ENCODE results near the gene CCNB3.
"Not testable (repeated sequence)": the region's sequence is repeated elsewhere in the genome, so short reads cannot be mapped to it uniquely, and the experiment has no call there.

Gene CCNB3, protein sequence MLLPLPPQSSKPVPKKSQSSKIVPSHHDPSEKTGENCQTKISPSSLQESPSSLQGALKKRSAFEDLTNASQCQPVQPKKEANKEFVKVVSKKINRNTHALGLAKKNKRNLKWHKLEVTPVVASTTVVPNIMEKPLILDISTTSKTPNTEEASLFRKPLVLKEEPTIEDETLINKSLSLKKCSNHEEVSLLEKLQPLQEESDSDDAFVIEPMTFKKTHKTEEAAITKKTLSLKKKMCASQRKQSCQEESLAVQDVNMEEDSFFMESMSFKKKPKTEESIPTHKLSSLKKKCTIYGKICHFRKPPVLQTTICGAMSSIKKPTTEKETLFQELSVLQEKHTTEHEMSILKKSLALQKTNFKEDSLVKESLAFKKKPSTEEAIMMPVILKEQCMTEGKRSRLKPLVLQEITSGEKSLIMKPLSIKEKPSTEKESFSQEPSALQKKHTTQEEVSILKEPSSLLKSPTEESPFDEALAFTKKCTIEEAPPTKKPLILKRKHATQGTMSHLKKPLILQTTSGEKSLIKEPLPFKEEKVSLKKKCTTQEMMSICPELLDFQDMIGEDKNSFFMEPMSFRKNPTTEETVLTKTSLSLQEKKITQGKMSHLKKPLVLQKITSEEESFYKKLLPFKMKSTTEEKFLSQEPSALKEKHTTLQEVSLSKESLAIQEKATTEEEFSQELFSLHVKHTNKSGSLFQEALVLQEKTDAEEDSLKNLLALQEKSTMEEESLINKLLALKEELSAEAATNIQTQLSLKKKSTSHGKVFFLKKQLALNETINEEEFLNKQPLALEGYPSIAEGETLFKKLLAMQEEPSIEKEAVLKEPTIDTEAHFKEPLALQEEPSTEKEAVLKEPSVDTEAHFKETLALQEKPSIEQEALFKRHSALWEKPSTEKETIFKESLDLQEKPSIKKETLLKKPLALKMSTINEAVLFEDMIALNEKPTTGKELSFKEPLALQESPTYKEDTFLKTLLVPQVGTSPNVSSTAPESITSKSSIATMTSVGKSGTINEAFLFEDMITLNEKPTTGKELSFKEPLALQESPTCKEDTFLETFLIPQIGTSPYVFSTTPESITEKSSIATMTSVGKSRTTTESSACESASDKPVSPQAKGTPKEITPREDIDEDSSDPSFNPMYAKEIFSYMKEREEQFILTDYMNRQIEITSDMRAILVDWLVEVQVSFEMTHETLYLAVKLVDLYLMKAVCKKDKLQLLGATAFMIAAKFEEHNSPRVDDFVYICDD (N-terminal part only)

GRCh38 chrX:50204364-50204899, at the start of gene CCNB3:
CCNB3 (plus strand) TSS chrX:50204765; CDS start chrX:50285164, 80,399 bp downstream.
- peak; percentile 19 to 50 (median 40) for DNase-seq (ENCODE audit: low read depth in 3 of 3, low spot score in 1 of 3)

- DNase-seq (ENCODE audit: low read depth in 3 of 3, low spot score in 1 of 3), result no peak
These were observed 46.9 kb upstream of the CCNB3 start for GRCh38 chrX:50157545-50158135.

DNA sequence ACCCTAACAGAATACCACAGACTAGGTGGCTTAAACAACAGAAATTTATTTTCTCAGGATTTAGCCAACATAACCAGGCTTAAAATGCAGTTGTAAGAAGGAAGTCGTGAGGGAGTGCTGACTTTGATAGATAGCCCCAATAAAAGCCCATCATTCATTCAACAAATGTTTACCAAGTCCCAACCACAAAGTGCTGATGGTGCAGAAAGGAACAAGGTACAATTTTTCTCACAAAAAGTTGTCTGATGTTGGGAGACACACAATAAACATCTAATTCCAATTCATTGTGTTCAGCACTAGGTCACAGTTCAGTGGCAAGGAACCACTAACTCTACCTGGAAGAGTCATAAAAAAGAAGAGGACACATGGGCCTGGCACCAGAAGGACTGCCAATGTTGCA, 46.0 kb upstream of the CCNB3 start:
- DNase-seq (ENCODE audit: low read depth in 3 of 3, low spot score in 1 of 3), result no peak

DNA sequence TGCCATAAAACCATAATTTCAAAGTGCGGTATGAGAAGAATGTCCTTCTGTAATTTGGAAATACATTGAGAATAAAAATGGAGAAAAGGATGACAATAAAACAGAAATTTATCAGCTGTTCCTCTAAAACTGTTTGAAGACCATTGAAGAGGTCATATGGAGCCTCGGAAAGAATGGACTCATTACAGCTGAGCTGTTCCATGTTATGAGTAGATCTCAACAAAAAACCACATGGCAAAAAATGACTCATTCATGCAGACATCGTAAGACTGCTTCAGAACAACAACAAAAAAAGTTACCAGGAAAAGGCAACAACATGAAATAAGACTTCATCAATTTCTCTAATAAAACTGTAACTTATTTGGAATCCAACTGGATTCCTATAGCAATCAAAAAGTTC, 43.4 kb upstream of the CCNB3 start:
- no peak for DNase-seq (ENCODE audit: low read depth in 3 of 3, low spot score in 1 of 3)

DNA sequence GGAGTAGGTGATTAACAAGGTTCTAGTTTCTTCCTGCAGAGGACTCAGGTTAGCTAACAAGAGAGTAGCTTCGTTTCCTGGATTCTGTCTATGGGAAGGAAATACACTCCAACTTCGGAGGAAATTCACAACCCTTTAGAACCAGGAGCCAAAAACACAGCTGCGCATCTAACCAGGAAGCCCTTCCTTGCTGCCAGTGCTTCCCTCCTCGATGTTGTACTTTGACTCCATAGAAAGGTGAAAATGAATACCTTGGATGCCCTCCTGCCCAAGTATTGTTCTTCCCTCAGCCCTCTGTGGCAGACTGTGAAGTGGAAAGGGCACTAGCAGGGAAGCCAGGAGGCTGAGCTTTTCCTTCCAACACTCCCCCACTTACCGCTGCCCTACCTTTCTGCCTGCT, 38.8 kb upstream of the CCNB3 start:
- DNase-seq (ENCODE audit: low read depth in 3 of 3, low spot score in 1 of 3), result no peak

- no peak for DNase-seq (ENCODE audit: low read depth in 3 of 3, low spot score in 1 of 3)
These were observed 37.2 kb upstream of the CCNB3 start for GRCh38 chrX:50167366-50167765.

GRCh38 chrX:50168241-50168687, 36.3 kb upstream of the CCNB3 start:
- DNase-seq (ENCODE audit: low read depth in 3 of 3, low spot score in 1 of 3), result no peak

DNA sequence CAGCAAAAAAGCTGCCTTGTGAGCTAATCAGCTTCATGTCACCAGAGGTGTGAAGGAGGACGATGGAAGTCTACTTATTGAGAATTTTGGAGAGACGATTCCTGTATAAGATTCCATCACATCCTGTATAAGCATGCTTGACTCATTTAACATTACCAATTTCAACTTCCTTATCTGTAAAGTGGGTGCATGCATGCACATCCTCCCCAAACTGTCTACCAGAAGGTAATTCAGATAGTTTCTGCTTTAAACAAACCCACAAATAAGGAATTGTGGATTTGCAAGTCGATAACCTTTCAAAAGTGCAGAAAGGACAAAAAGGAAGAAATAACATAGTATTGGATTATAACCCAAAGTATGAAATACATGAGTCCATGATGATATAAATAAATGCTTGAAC, 34.8 kb upstream of the CCNB3 start:
- DNase-seq (ENCODE audit: low read depth in 3 of 3, low spot score in 1 of 3), result no peak

DNA sequence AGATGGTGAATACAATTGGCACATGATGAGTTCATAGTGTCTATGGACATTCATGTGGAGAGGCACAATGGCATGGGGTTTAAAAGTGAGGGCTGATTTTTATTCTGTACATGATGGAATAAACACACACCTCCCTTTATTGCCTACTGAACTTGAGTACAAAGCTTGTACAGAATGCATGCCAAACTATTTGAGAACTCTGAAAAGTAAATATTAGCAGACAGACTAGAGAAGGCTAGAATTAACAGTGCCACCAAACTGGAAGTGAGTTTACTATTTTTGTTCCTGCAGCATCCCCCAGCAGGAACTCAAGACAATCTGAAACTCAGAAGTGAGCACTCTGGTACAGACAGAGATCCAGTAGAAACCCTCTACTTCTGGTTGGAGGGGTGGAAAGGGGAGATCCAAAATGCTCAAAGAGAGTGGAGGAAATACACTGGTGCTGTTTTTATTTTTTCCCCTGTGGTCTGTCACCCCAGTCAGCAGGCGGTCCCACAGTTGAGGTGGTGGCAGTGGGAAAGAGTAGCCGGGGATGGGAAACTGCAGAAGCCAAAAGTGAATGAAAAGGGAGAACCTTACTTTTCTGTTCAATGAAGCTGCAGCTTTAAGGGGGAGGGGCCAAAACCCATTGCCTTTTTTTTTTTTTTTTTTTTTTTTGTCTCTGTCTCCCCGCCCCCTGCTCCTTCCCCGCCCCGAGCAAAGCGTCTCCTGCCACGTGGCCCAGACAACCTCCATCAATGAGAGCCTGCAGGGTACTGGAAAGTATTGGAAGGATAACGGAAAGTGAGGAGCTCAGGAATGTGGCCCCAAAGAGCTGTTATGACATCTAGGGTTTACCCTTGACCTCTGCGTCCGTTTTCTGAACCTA, 24.3 kb upstream of the CCNB3 start:
- no peak for DNase-seq (ENCODE audit: low read depth in 3 of 3, low spot score in 1 of 3)

DNA sequence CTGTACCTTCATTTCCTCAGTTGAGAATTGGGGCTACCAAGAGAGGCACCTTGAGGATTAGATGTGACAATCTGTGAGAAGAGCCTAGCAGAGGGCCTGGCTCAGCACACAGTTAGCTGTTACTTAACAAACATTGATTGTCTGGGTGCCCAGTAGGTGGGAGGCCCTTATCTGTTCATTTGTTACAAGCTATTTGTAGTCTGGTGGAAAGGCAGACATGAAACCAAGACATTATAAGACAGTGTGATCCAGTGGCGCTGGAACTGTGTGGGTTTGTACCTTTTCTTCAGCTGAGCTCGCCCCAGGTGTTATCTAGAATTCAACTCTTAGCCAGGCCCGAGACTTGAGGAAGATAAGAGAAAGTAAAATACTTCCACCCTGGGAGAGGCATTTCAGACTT, 20.7 kb upstream of the CCNB3 start:
- DNase-seq (ENCODE audit: low read depth in 3 of 3, low spot score in 1 of 3), result no peak

GRCh38 chrX:50188859-50189600, 15.5 kb upstream of the CCNB3 start:
- no peak for DNase-seq (ENCODE audit: low read depth in 3 of 3, low spot score in 1 of 3)

DNA sequence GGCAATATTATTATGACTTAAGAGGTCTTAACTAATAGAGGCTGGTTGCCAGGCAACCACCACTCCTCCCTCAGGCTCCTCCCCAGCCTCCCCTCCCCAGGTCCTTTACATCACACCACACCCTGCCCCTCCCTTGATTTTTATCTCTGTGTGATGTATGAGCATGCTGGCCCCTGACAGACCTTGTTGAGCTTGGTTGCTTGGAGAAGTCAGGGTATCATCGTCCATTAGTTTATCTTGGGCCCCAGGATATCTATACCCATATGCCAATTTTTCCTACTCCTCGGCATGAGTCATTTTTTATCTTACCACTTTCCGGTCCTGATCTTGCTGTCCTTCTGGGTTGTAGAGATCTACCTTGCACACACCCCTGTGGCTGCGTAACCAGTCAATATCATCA, 6.2 kb upstream of the CCNB3 start:
- DNase-seq (ENCODE audit: low read depth in 3 of 3, low spot score in 1 of 3), result no peak

GRCh38 chrX:50200907-50201306, 3.7 kb upstream of the CCNB3 start, which contains the start of gene AKAP4:
AKAP4 (minus strand) TSS chrX:50201007; CDS start chrX:50200889, 118 bp downstream.
- DNase-seq (ENCODE audit: low read depth in 3 of 3, low spot score in 1 of 3), result no peak

DNA sequence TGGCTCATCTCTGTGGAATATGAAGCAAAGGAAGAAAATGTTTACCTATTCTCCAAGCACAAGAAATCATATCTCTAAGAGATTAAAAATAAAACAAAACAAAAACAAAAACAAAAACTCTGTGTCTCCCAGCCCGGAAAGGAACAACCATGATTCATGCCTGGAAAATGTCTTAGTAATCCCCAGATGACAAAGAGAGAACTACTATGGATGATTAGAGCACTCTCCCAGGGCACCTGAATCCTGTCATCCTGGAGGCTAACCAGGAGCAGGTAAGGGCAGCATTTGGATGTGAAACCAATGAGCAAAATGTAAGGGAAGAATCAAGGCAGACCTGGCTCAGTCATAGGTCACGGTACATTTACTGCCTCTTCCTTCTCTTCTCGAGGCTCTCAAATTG, 2.0 kb upstream of the CCNB3 start:
- no peak for DNase-seq (ENCODE audit: low read depth in 3 of 3, low spot score in 1 of 3)

- DNase-seq (ENCODE audit: low read depth in 3 of 3, low spot score in 1 of 3), result no peak
These were observed 2.2 kb downstream of the CCNB3 start for GRCh38 chrX:50206753-50207152.

- DNase-seq (ENCODE audit: low read depth in 3 of 3, low spot score in 1 of 3), result no peak
These were observed 6.9 kb downstream of the CCNB3 start for GRCh38 chrX:50211510-50211909.

- DNase-seq (ENCODE audit: low read depth in 3 of 3, low spot score in 1 of 3), result no peak
These were observed 76.7 kb downstream of the CCNB3 start for GRCh38 chrX:50281253-50281652.

DNA sequence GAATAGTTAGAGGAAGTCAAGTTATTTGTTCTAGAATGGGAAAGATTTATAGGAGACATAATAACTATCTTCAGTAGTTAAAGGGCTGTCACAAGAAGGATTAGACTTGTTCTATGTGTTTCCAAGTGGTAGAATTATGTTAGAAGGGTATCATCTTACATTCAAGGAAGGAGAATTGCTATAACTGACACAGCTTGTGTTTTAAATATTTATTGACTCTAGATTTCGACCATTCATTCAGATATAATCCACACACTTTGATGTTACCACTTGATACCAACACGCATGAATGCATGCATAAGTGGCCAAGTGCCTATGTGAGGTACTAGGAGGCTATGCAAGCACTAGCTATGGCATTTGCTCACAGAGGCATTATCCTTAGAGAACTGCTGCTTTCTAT, 122.7 kb downstream of the CCNB3 start:
- DNase-seq (ENCODE audit: low read depth in 3 of 3, low spot score in 1 of 3), result no peak

GRCh38 chrX:50332668-50333067, 128.1 kb downstream of the CCNB3 start:
- not testable (repeated sequence) for DNase-seq (ENCODE audit: low read depth in 3 of 3, low spot score in 1 of 3)

All from stimulated activated CD4-positive, alpha-beta T cell treated with anti-CD3 and anti-CD28 coated beads, TNF-alpha, amount 100 ng/mL, for 1 hour (primary cell).